ENCODE data around the gene NRDC. TPM values are rescaled to one million over a fixed set of nuclear protein-coding genes. Genes with fewer than 3 reads are reported as not detected.

Gene NRDC
- total RNA-seq, 3 donors from 2014 or later, result 83.3 to 119 (median 91.4) TPM

GRCh38 chr1:51740652-51741051 is 137.9 kb downstream of the NRDC start:
- Histone ChIP-seq H3K36me3 (ENCODE audit: low read depth) (no peaks in the 10 kb centered on the region), H3K4me1 (ENCODE audit: low read depth) (no peaks in the 10 kb centered on the region), H3K4me3 (no peak overlapping the region), H3K9me3 (no peaks in the 10 kb centered on the region)
- ATAC-seq (no peak), DNase-seq (no peak)
- TF ChIP-seq, protein P1, sequence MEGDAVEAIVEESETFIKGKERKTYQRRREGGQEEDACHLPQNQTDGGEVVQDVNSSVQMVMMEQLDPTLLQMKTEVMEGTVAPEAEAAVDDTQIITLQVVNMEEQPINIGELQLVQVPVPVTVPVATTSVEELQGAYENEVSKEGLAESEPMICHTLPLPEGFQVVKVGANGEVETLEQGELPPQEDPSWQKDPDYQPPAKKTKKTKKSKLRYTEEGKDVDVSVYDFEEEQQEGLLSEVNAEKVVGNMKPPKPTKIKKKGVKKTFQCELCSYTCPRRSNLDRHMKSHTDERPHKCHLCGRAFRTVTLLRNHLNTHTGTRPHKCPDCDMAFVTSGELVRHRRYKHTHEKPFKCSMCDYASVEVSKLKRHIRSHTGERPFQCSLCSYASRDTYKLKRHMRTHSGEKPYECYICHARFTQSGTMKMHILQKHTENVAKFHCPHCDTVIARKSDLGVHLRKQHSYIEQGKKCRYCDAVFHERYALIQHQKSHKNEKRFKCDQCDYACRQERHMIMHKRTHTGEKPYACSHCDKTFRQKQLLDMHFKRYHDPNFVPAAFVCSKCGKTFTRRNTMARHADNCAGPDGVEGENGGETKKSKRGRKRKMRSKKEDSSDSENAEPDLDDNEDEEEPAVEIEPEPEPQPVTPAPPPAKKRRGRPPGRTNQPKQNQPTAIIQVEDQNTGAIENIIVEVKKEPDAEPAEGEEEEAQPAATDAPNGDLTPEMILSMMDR (IDR thresholded peaks at IDR 0.05), result no peak
- intact Hi-C loops (cut with DNase I, micrococcal nuclease), result no loop called here

Small RNAs within 50 kb of the gene (microRNA-seq; reads per million reads assigned to microRNA genes)
- gene MIR761, result not detected

Other genes starting within 250 kb of the NRDC start
- gene RAB3B, start 112.0 kb upstream of the NRDC start, total RNA-seq, result 1 to 10 TPM; 3.5 to 5.6 (median 3.6) TPM
- 1 to 10 TPM; 4.3 to 6.7 (median 5.4) TPM for gene KTI12, start 155.1 kb upstream of the NRDC start, total RNA-seq
- gene TXNDC12, start 176.5 kb upstream of the NRDC start, total RNA-seq, result 10 to 100 TPM; 32.8 to 60.1 (median 53.8) TPM
- 10 to 100 TPM; 22.4 to 27.7 (median 26.4) TPM for gene BTF3L4, start 177.6 kb upstream of the NRDC start, total RNA-seq

Data from mucosa of descending colon (tissue), 3 donors.